H9 (cell line): ENCODE results near the gene CSF2. TPM values are rescaled to one million over a fixed set of nuclear protein-coding genes. Genes with fewer than 3 reads are reported as not detected.

Experiments
- DNase-seq: peaks from one replicate; pipeline ENCODE4 v3.0.0-alpha.2; 2017
- H2AFZ ChIP-seq: one replicate; pipeline ENCODE4 v1.6.1; 2013; ENCODE audit warnings: mild to moderate bottlenecking, low read length, control low read depth, moderate library complexity
- H2AK5ac ChIP-seq: 2 replicates; pipeline ENCODE4 v1.6.1; 2013; ENCODE audit warnings: low read length, control low read depth, mixed read lengths; ENCODE audit not compliant: insufficient read length
- H2BK120ac ChIP-seq: one replicate; pipeline ENCODE4 v1.6.1; 2013; ENCODE audit warnings: low read depth, mild to moderate bottlenecking, low read length, control low read depth, inconsistent platforms; ENCODE audit not compliant: poor library complexity, severe bottlenecking
- H2BK12ac ChIP-seq: 2 replicates; pipeline ENCODE4 v1.6.1; 2013; ENCODE audit warnings: low read length, control low read depth, mixed read lengths, low read depth; ENCODE audit not compliant: insufficient read length
- H2BK15ac ChIP-seq: 2 replicates; pipeline ENCODE4 v1.6.1; 2013; ENCODE audit warnings: low read depth, low read length, control low read depth
- H2BK20ac ChIP-seq: one replicate; pipeline ENCODE4 v1.6.1; 2013; ENCODE audit warnings: low read depth, mild to moderate bottlenecking, low read length, control low read depth, inconsistent platforms; ENCODE audit not compliant: poor library complexity, severe bottlenecking
- H2BK5ac ChIP-seq: 2 replicates; pipeline ENCODE4 v1.6.1; 2013; ENCODE audit warnings: low read length, control low read depth, mixed read lengths; ENCODE audit not compliant: insufficient read length
- H3K14ac ChIP-seq: 2 replicates; pipeline ENCODE4 v1.6.1; 2013; ENCODE audit warnings: low read length, control low read depth; ENCODE audit not compliant: insufficient read depth
- H3K18ac ChIP-seq: 2 replicates; pipeline ENCODE4 v1.6.1; 2013; ENCODE audit warnings: low read depth, mild to moderate bottlenecking, mixed read lengths, low read length, control low read depth; ENCODE audit not compliant: insufficient read length
- H3K23ac ChIP-seq: 2 replicates; pipeline ENCODE4 v1.6.1; 2013; ENCODE audit warnings: low read length, control low read depth, mixed read lengths, low read depth; ENCODE audit not compliant: insufficient read length
- H3K23me2 ChIP-seq: 2 replicates; pipeline ENCODE4 v1.6.1; 2013; ENCODE audit warnings: low read depth, mild to moderate bottlenecking, mixed read lengths, low read length, control low read depth; ENCODE audit not compliant: insufficient read length, poor library complexity, severe bottlenecking
- H3K27ac ChIP-seq: 2 replicates; pipeline ENCODE4 v1.5.1; 2013; ENCODE audit warnings: low read length, control low read depth, mixed read lengths, low read depth; ENCODE audit not compliant: insufficient read length
- H3K27me3 ChIP-seq: 2 replicates; pipeline ENCODE4 v1.6.1; 2013; ENCODE audit warnings: low read length, control low read depth, inconsistent platforms; ENCODE audit not compliant: insufficient read depth
- H3K4ac ChIP-seq: 2 replicates; pipeline ENCODE4 v1.6.1; 2013; ENCODE audit warnings: low read depth, mild to moderate bottlenecking, control low read depth, inconsistent platforms, low read length, moderate library complexity
- H3K4me1 ChIP-seq: 2 replicates; pipeline ENCODE4 v1.6.1; 2013; ENCODE audit warnings: low read length, control low read depth, inconsistent platforms; ENCODE audit not compliant: insufficient read depth
- H3K4me2 ChIP-seq: 2 replicates; pipeline ENCODE4 v1.6.1; 2013; ENCODE audit warnings: low read length, control low read depth, mixed read lengths; ENCODE audit not compliant: insufficient read length, insufficient read depth
- H3K56ac ChIP-seq: 2 replicates; pipeline ENCODE4 v1.6.1; 2013; ENCODE audit warnings: low read depth, mild to moderate bottlenecking, mixed read lengths, low read length, control low read depth; ENCODE audit not compliant: insufficient read length
- H3K79me1 ChIP-seq: 2 replicates; pipeline ENCODE4 v1.6.1; 2013; ENCODE audit warnings: low read depth, mild to moderate bottlenecking, moderate library complexity, low read length, control low read depth, inconsistent platforms; ENCODE audit not compliant: insufficient read depth, poor library complexity, severe bottlenecking
- H3K79me2 ChIP-seq: 2 replicates; pipeline ENCODE4 v1.6.1; 2013; ENCODE audit warnings: low read length, control low read depth, inconsistent platforms; ENCODE audit not compliant: insufficient read depth
- H3K9ac ChIP-seq: 2 replicates; pipeline ENCODE4 v1.6.1; 2013; ENCODE audit warnings: low read length, control low read depth, mixed read lengths; ENCODE audit not compliant: insufficient read length; ENCODE audit errors: extremely low read depth
- H3K9me3 ChIP-seq: one replicate; pipeline ENCODE4 v1.6.1; 2013; ENCODE audit warnings: low read depth, low read length, inconsistent platforms; ENCODE audit not compliant: control insufficient read depth
- H3T11ph ChIP-seq: one replicate; pipeline ENCODE4 v1.6.1; 2013; ENCODE audit warnings: mild to moderate bottlenecking, low read length, control low read depth, inconsistent platforms
- H4K20me1 ChIP-seq: one replicate; pipeline ENCODE4 v1.6.1; 2013; ENCODE audit not compliant: control insufficient read depth, insufficient read length, insufficient read depth
- H4K5ac ChIP-seq: 2 replicates; pipeline ENCODE4 v1.6.1; 2013; ENCODE audit warnings: low read depth, mild to moderate bottlenecking, mixed read lengths, low read length, control low read depth; ENCODE audit not compliant: insufficient read length
- H4K8ac ChIP-seq: replicated peaks from 2 replicates; pipeline ENCODE4 v1.6.1; 2013; ENCODE audit warnings: low read length, control low read depth, mixed read lengths, low read depth; ENCODE audit not compliant: insufficient read length
- H4K91ac ChIP-seq: 2 replicates; pipeline ENCODE4 v1.6.1; 2013; ENCODE audit warnings: low read depth, mild to moderate bottlenecking, moderate library complexity, mixed read lengths, low read length, control low read depth; ENCODE audit not compliant: insufficient read length
- H3K27ac Mint-ChIP-seq, 3 experiments: 2 replicates in 2 of 3; 3 replicates in 1 of 3; pipeline ENCODE4 v1.8.0; 2020 to 2021; ENCODE audit warnings: mixed read lengths in 3 of 3, mild to moderate bottlenecking in 1 of 3, moderate library complexity in 1 of 3
- H3K27me3 Mint-ChIP-seq: 2 replicates; pipeline ENCODE4 v1.8.0; 2021; ENCODE audit warnings: low read depth, mild to moderate bottlenecking, moderate library complexity, mixed read lengths
- H3K36me3 Mint-ChIP-seq, 3 experiments: 2 replicates in 2 of 3; 3 replicates in 1 of 3; pipeline ENCODE4 v1.8.0; 2020 to 2021; ENCODE audit warnings: low read depth in 3 of 3, mixed read lengths in 3 of 3; ENCODE audit not compliant: insufficient read depth in 1 of 3
- H3K4me1 Mint-ChIP-seq, 2 experiments: 2 replicates each; pipeline ENCODE4 v1.8.0; 2020; ENCODE audit warnings: mixed read lengths in 2 of 2
- H3K4me3 Mint-ChIP-seq, 2 experiments: 2 replicates in 1 of 2; 3 replicates in 1 of 2; pipeline ENCODE4 v1.8.0; 2020 to 2021; ENCODE audit warnings: mild to moderate bottlenecking in 2 of 2, mixed read lengths in 2 of 2, moderate library complexity in 1 of 2
- H3K9me3 Mint-ChIP-seq, 2 experiments: 2 replicates in 1 of 2; 3 replicates in 1 of 2; pipeline ENCODE4 v1.8.0; 2020; ENCODE audit warnings: mild to moderate bottlenecking in 2 of 2, mixed read lengths in 2 of 2, moderate library complexity in 1 of 2
- WGBS: extraction: QIAGEN DNeasy Blood & Tissue Kit; methylation state at CpG from one replicate; pipeline ENCODE4 v1.1.7; 2013; ENCODE audit warnings: missing lambda C conversion rate, low lambda C conversion rate, mixed read lengths; ENCODE audit not compliant: insufficient read length; ENCODE audit errors: extremely low coverage; 5-methylcytosine and 5-hydroxymethylcytosine counted together
- total RNA-seq: library from RNA; stranded (reverse); gene quantifications from 2 replicates; pipeline ENCODE4 v1.2.1, GENCODE V29; 2021
- TF ChIP-seq, protein P1 (sequence below): fragments of 200-600 bp; sonication (generic); conservative IDR thresholded peaks from 3 replicates; pipeline ENCODE4 v1.8.0; 2021; ENCODE audit warnings: antibody characterized with exemption, mild to moderate bottlenecking

CSF2 gene
- total RNA-seq, 1 experiment from 2014 or later, result not detected

- no peak overlapping the region for H2BK120ac ChIP-seq
- H4K91ac ChIP-seq, result no peak overlapping the region
- H2BK20ac ChIP-seq, result no peak overlapping the region
- Mint-ChIP-seq H3K4me3 (no peak overlapping the region), H3K27me3 (no peaks in the 10 kb centered on the region; the same call in none of the 2 replicates), H3K27ac (no peak overlapping the region; a peak in 1 of 7 replicates), H3K9me3 (no peaks in the 10 kb centered on the region), H3K4me1 (no peaks in the 10 kb centered on the region), H3K36me3 (no peaks in the 10 kb centered on the region)
- TF ChIP-seq, protein P1, sequence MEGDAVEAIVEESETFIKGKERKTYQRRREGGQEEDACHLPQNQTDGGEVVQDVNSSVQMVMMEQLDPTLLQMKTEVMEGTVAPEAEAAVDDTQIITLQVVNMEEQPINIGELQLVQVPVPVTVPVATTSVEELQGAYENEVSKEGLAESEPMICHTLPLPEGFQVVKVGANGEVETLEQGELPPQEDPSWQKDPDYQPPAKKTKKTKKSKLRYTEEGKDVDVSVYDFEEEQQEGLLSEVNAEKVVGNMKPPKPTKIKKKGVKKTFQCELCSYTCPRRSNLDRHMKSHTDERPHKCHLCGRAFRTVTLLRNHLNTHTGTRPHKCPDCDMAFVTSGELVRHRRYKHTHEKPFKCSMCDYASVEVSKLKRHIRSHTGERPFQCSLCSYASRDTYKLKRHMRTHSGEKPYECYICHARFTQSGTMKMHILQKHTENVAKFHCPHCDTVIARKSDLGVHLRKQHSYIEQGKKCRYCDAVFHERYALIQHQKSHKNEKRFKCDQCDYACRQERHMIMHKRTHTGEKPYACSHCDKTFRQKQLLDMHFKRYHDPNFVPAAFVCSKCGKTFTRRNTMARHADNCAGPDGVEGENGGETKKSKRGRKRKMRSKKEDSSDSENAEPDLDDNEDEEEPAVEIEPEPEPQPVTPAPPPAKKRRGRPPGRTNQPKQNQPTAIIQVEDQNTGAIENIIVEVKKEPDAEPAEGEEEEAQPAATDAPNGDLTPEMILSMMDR, result no peak
- H3K4me2 ChIP-seq, result no peak overlapping the region
- H3K79me1 ChIP-seq, result no peaks in the 10 kb centered on the region
- WGBS, result no CpG with 5 or more reads among the region's 5 CpGs
- no peak for DNase-seq
- no peak overlapping the region for H4K8ac ChIP-seq
- no peak overlapping the region for H3K27ac ChIP-seq
- no peak overlapping the region for H3K14ac ChIP-seq
- no peak overlapping the region for H2BK5ac ChIP-seq
- H4K20me1 ChIP-seq, result no peaks in the 10 kb centered on the region
- H3K23ac ChIP-seq, result no peak overlapping the region
- no peak overlapping the region for H3K4ac ChIP-seq
- no peak overlapping the region for H3T11ph ChIP-seq
- no peaks in the 10 kb centered on the region for H3K4me1 ChIP-seq
- H3K23me2 ChIP-seq, result no peaks in the 10 kb centered on the region
- no peak overlapping the region for H3K56ac ChIP-seq
- H4K5ac ChIP-seq, result no peak overlapping the region
- no peaks in the 10 kb centered on the region for H3K27me3 ChIP-seq
- H3K9ac ChIP-seq, result no peak overlapping the region
- H2BK12ac ChIP-seq, result no peak overlapping the region
- no peak overlapping the region for H3K18ac ChIP-seq
- no peak overlapping the region for H2AK5ac ChIP-seq
- no peak overlapping the region for H2BK15ac ChIP-seq
- H2AFZ ChIP-seq, result no peak overlapping the region
- H3K79me2 ChIP-seq, result no peaks in the 10 kb centered on the region
- no peaks in the 10 kb centered on the region for H3K9me3 ChIP-seq
Observed at GRCh38 chr5:132098151-132098594, 24.6 kb downstream of the CSF2 start.
